B cell (primary cell): ENCODE measurements around the gene PPP2R2C. TPM values are rescaled to one million over a fixed set of nuclear protein-coding genes. Genes with fewer than 3 reads are reported as not detected.

Experiments
- ATAC-seq: fragments of 200-7000 bp; cut with Tn5 transposase; one replicate; pipeline ENCODE4 v1.10.0; 2021; ENCODE audit warnings: low read depth, mild to moderate bottlenecking, moderate number of reproducible peaks, moderate library complexity
- CTCF ChIA-PET: fragments of 350-600 bp; sonication (Branson Sonifier 250); formaldehyde crosslinking; loops from one replicate; lab custom pipeline; 2021; ENCODE audit warnings: antibody characterized with exemption, inconsistent platforms; lab: Charles Lee
- POLR2A ChIA-PET: fragments of 350-600 bp; sonication (Branson Sonifier 250); formaldehyde crosslinking; loops from one replicate; lab custom pipeline; 2021; ENCODE audit warnings: antibody characterized with exemption; lab: Charles Lee
- DNase-seq: peaks from one replicate; pipeline ENCODE4 v3.0.0; 2013
- H2AFZ ChIP-seq: 2 replicates; pipeline ENCODE4 v1.6.1; 2012; ENCODE audit warnings: mild to moderate bottlenecking, low read depth, low read length; ENCODE audit not compliant: insufficient read depth, poor library complexity, severe bottlenecking
- H3K27ac ChIP-seq, 2 donors: 1 replicate in 1 of 2; 2 replicates in 1 of 2; pipeline ENCODE4 v1.5.1; 2012 to 2013; ENCODE audit warnings: low read length in 2 of 2, mild to moderate bottlenecking in 2 of 2, moderate library complexity in 1 of 2
- H3K27me3 ChIP-seq, 4 experiments: fragments of 200-600 bp in 1 of 4; sonication (generic) in 1 of 4; replicated peaks in 1 of 4; 1 replicate in 2 of 4; 2 replicates in 2 of 4; pipeline versions ENCODE4 v1.6.1 to v1.7.0; 2013 to 2016; ENCODE audit warnings: low read length in 3 of 4, mild to moderate bottlenecking in 2 of 4, mixed read lengths in 1 of 4, moderate library complexity in 1 of 4; ENCODE audit not compliant: insufficient read depth in 4 of 4, control insufficient read depth in 3 of 4; ENCODE audit errors: control extremely low read depth in 1 of 4
- H3K36me3 ChIP-seq, 2 experiments: replicated peaks in 1 of 2; 1 replicate in 1 of 2; 2 replicates in 1 of 2; pipeline versions ENCODE4 v1.6.1 to v1.7.1; 2013; ENCODE audit warnings: low read length in 1 of 2; ENCODE audit not compliant: insufficient read depth in 2 of 2, control insufficient read depth in 1 of 2; ENCODE audit errors: control extremely low read depth in 1 of 2, extremely low read depth in 1 of 2
- H3K4me1 ChIP-seq, 2 donors: fragments of 200-600 bp in 1 of 2; sonication (generic) in 1 of 2; 1 replicate in 1 of 2; 2 replicates in 1 of 2; pipeline versions ENCODE4 v1.5.1 to v1.6.1; 2013 to 2017; ENCODE audit warnings: low read length in 2 of 2; ENCODE audit not compliant: control insufficient read depth in 2 of 2, insufficient read depth in 2 of 2
- H3K4me2 ChIP-seq: replicated peaks from 2 replicates; pipeline ENCODE3; 2012; ENCODE audit warnings: mild to moderate bottlenecking, low read depth, low read length; ENCODE audit not compliant: poor library complexity, severe bottlenecking
- H3K4me3 ChIP-seq, 5 experiments: fragments of 200-600 bp in 1 of 5; sonication (generic) in 1 of 5; 1 replicate in 3 of 5; 2 replicates in 2 of 5; pipeline versions ENCODE4 v1.5.1 to v1.7.0; 2011 to 2016; ENCODE audit warnings: low read length in 4 of 5, mild to moderate bottlenecking in 4 of 5, low read depth in 2 of 5, control low read depth in 1 of 5, moderate library complexity in 1 of 5; ENCODE audit not compliant: insufficient read depth in 1 of 5; ENCODE audit errors: control extremely low read depth in 1 of 5, extremely low read depth in 1 of 5
- H3K79me2 ChIP-seq: fragments of 200-600 bp; sonication (generic); one replicate; pipeline ENCODE4 v1.6.0; 2016; ENCODE audit warnings: low read length; ENCODE audit not compliant: control insufficient read depth, insufficient read depth
- H3K9ac ChIP-seq: fragments of 200-600 bp; sonication (generic); 2 replicates; pipeline ENCODE4 v1.6.1; 2017; ENCODE audit warnings: mild to moderate bottlenecking, low read length, moderate library complexity
- H3K9me3 ChIP-seq, 3 donors: one replicate each; pipeline versions ENCODE4 v1.6.1 to v1.7.1; 2013; ENCODE audit warnings: low read length in 2 of 3; ENCODE audit not compliant: control insufficient read depth in 2 of 3, insufficient read depth in 1 of 3; ENCODE audit errors: control extremely low read depth in 1 of 3
- H4K20me1 ChIP-seq: 2 replicates; pipeline ENCODE4 v1.6.0; 2012; ENCODE audit warnings: mild to moderate bottlenecking, low read length; ENCODE audit not compliant: insufficient read depth, control insufficient read depth, poor library complexity, severe bottlenecking
- H3K27ac Mint-ChIP-seq: one replicate; pipeline ENCODE4 v1.8.0; 2021; ENCODE audit warnings: mixed read lengths
- H3K27me3 Mint-ChIP-seq: one replicate; pipeline ENCODE4 v1.8.0; 2021; ENCODE audit warnings: mixed read lengths
- H3K4me1 Mint-ChIP-seq: one replicate; pipeline ENCODE4 v1.8.0; 2021; ENCODE audit warnings: mixed read lengths
- H3K4me3 Mint-ChIP-seq: one replicate; pipeline ENCODE4 v1.8.0; 2021; ENCODE audit warnings: mixed read lengths
- H3K9me3 Mint-ChIP-seq: one replicate; pipeline ENCODE4 v1.8.0; 2022; ENCODE audit warnings: mixed read lengths; ENCODE audit not compliant: insufficient read depth
- EZH2 ChIP-seq: IDR thresholded peaks from 2 replicates; pipeline ENCODE4 v1.6.1; 2012; ENCODE audit warnings: borderline replicate concordance, low read depth, mild to moderate bottlenecking, moderate library complexity, low read length; ENCODE audit not compliant: insufficient read depth, poor library complexity, severe bottlenecking
- WGBS: methylation state at CpG from one replicate; pipeline ENCODE4 v1.1.5; 2013; ENCODE audit warnings: missing lambda C conversion rate; ENCODE audit not compliant: insufficient coverage; 5-methylcytosine and 5-hydroxymethylcytosine counted together
- intact Hi-C: fragments of 100-400 bp; cut with micrococcal nuclease; formaldehyde crosslinking; loops from one replicate; pipeline ENCODE4 v1.10.0; 2022
- polyA plus RNA-seq: library from polyadenylated mRNA; depleted of rRNA; stranded (reverse); fragments of >200 nt; gene quantifications from 2 replicates; pipeline ENCODE4 v1.2.3, GENCODE V29; 2012
- total RNA-seq, 2 donors: library from RNA; stranded (reverse); fragments of 120-200 nt in 1 of 2; gene quantifications; 1 replicate in 1 of 2; 2 replicates in 1 of 2; pipeline versions ENCODE4 v1.2.3 to v1.2.4, GENCODE V29; 2013 to 2022
- TF ChIP-seq, protein P1 (sequence below): fragments of 200-600 bp; IDR thresholded peaks from one replicate; pipeline ENCODE4 v1.8.0; 2022; ENCODE audit warnings: antibody characterized with exemption, mild to moderate bottlenecking

The PPP2R2C gene
- total and polyA plus RNA-seq, 2 donors (not counting 1 experiment from before 2014, with no cell fraction given), result not detected

DNA sequence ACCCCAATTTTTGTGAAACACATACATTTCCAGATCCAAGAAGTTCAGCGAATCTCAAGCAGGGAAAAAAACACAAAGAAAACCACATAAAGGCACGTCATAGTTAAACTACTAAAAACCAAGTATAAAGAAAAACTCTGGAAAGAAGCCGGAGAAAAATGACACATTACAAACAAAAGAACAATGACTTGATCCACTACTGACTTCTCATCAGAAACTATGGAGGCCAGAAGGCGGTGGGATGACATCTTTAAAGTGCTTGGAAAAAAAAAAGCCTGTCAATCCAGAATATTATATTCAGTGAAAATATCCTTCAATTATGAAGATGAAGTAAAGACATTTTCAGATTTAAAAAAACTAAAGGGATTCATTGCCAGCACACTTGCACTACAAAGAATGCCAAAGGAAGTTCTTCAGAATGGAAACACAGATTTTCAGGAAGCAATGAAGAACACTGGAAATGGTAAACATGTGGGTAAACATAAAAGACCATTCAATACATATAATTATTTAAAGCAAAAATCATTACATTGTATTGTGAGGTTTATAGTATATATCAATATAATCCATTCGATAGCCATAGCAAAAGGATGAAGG is 32.6 kb upstream of the PPP2R2C start:
- Mint-ChIP-seq H3K27me3 (peaks cover 9% of the 10 kb centered on the region), H3K4me1 (no peaks in the 10 kb centered on the region), H3K4me3 (no peak overlapping the region), H3K27ac (no peak overlapping the region), H3K9me3 (peaks cover 11% of the 10 kb centered on the region)
- Histone ChIP-seq H3K4me3 (no peak overlapping the region), H3K79me2 (no peaks in the 10 kb centered on the region), H4K20me1 (no peaks in the 10 kb centered on the region), H3K9me3 (peaks cover 0 to 22% (median 17%) of the 10 kb centered on the region in 3 donors), H2AFZ (no peak overlapping the region), H3K36me3 (no peaks in the 10 kb centered on the region), H3K9ac (no peak overlapping the region), H3K27me3 (no peaks in the 10 kb centered on the region), H3K27ac (no peak overlapping the region), H3K4me2 (no peak overlapping the region), H3K4me1 (no peaks in the 10 kb centered on the region)
- intact Hi-C loops, result no loop called here
- no peak for DNase-seq
- no CpG with 5 or more reads among the region's 5 CpGs for WGBS
- no peak for TF ChIP-seq EZH2
- TF ChIP-seq, protein P1, sequence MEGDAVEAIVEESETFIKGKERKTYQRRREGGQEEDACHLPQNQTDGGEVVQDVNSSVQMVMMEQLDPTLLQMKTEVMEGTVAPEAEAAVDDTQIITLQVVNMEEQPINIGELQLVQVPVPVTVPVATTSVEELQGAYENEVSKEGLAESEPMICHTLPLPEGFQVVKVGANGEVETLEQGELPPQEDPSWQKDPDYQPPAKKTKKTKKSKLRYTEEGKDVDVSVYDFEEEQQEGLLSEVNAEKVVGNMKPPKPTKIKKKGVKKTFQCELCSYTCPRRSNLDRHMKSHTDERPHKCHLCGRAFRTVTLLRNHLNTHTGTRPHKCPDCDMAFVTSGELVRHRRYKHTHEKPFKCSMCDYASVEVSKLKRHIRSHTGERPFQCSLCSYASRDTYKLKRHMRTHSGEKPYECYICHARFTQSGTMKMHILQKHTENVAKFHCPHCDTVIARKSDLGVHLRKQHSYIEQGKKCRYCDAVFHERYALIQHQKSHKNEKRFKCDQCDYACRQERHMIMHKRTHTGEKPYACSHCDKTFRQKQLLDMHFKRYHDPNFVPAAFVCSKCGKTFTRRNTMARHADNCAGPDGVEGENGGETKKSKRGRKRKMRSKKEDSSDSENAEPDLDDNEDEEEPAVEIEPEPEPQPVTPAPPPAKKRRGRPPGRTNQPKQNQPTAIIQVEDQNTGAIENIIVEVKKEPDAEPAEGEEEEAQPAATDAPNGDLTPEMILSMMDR, result no peak
- no peak for ATAC-seq
- ChIA-PET POLR2A (no interaction called here), CTCF (no interaction called here)

DNA sequence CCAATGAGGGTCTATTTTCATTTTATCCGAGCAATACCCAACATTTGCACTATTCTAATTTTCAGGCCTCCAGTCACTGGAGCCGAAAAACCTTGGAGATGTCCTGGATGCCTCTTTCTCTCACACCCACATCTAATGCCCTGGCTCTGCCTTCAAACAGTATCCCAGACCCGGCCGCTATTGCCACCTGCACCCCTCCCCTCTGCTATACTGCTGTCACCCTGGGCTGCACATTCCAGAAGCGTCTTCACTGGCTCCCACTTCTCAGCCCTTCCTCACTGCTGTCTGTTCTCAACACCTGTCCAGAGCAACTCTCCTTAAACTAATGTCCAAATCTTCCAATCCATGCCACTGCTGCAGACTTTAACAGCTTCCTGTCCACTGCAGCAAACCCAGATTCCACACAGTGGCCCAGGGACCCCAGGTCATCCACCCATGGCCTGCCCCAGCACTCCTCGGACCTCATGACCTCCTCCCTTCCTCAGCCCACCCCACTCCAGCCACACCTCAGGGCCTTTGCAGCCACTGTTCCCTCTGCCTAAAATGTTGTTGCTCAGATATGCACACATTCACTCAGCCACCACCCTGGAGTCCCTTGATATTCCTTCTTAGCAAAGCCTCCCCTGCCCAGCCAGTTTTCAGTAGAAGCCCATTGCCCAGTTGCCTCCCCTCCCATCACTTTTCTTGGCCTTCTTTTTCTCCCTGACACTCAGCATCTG is 30.5 kb upstream of the PPP2R2C start:
- no peak overlapping the region for H3K27ac Mint-ChIP-seq
- H3K27ac ChIP-seq, result no peak overlapping the region
- H3K9me3 ChIP-seq, result peaks cover 0 to 22% (median 17%) of the 10 kb centered on the region in 3 donors
- 84% methylated on average over 6 of the region's 6 CpGs for WGBS
- no peak overlapping the region for H3K4me2 ChIP-seq
- H3K9me3 Mint-ChIP-seq, result peaks cover 11% of the 10 kb centered on the region
- H3K79me2 ChIP-seq, result no peaks in the 10 kb centered on the region
- H2AFZ ChIP-seq, result no peak overlapping the region
- peaks cover 12% of the 10 kb centered on the region for H3K27me3 Mint-ChIP-seq
- H3K4me3 Mint-ChIP-seq, result no peak overlapping the region
- no peak overlapping the region for H3K9ac ChIP-seq
- DNase-seq (no peak), ATAC-seq (no peak)
- intact Hi-C loops, result no loop called here
- POLR2A ChIA-PET, result no interaction called here
- no peaks in the 10 kb centered on the region for H3K4me1 Mint-ChIP-seq
- no peaks in the 10 kb centered on the region for H3K27me3 ChIP-seq
- H3K4me3 ChIP-seq, result no peak overlapping the region
- no peaks in the 10 kb centered on the region for H3K36me3 ChIP-seq
- H3K4me1 ChIP-seq, result no peaks in the 10 kb centered on the region
- no peak for TF ChIP-seq EZH2
- TF ChIP-seq, protein P1, result no peak
- no peaks in the 10 kb centered on the region for H4K20me1 ChIP-seq
- CTCF ChIA-PET, result no interaction called here
